ENCODE data around the gene FAAP100.

FAAP100 gene

DNA sequence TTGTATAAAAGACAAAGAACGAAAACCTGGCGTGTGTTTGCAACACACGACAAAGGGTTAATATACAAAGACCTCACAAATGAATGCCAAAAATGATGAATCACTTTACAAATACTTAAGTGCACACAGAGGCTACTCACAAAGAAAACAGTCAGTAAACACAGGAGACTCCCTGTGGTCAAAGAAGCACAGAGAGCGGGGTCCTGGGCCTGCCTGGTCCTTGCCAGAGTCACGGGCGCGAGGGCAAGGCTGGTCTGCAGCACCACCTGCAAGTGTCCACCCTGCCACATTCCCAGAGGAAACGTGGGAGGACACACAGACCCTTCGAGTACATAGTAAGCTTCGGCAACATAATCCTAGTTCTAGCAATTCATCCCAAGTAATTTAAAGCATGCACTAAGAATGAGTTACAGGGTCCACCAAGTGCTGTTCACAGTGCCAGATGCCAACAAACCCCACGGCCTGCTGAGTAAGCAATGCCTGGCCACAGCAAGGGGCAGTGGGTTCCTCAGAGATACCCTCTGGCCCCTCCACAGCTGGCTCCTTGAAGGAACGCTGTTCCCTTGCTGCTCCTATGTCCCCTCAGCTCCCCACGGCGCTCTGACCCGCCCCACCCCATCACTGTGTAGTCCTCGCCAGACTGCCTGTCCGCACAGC lies 24.6 kb upstream of the FAAP100 start:
- no peak for DNase-seq

DNA sequence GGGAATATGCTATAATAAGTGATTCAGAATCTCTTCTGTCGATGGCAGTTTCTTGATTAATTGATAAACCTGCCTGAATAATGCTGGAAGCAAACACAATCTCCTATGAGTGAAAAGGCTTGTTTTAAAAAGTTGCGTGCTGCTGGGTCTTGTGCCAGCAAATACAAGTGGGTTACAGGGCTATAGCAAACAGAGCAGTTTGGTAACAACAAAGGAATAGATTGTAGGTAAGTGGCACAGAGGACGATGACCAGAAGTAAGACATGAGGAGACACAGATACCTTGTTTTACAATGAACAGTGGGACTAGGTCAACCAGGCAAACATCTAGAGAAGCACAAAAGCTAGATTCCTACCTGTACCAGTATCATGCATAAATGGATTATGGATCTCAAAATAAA lies 23.7 kb upstream of the FAAP100 start:
- no peak for DNase-seq

DNA sequence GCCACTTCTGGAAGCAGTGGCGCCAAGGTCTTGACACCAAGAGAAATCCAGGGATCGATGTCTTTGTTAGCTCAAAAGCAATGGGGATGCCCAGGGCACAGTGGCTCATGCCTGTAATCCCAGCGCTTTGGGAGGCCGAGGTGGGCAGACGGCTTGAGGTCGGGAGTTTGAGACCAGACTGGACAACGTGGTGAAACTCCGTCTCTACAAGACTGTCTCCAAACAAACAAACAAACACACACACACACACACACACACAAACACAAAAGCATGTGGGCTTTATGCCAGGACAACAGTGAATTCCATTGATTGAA lies 22.4 kb upstream of the FAAP100 start:
- no peak for DNase-seq

DNA sequence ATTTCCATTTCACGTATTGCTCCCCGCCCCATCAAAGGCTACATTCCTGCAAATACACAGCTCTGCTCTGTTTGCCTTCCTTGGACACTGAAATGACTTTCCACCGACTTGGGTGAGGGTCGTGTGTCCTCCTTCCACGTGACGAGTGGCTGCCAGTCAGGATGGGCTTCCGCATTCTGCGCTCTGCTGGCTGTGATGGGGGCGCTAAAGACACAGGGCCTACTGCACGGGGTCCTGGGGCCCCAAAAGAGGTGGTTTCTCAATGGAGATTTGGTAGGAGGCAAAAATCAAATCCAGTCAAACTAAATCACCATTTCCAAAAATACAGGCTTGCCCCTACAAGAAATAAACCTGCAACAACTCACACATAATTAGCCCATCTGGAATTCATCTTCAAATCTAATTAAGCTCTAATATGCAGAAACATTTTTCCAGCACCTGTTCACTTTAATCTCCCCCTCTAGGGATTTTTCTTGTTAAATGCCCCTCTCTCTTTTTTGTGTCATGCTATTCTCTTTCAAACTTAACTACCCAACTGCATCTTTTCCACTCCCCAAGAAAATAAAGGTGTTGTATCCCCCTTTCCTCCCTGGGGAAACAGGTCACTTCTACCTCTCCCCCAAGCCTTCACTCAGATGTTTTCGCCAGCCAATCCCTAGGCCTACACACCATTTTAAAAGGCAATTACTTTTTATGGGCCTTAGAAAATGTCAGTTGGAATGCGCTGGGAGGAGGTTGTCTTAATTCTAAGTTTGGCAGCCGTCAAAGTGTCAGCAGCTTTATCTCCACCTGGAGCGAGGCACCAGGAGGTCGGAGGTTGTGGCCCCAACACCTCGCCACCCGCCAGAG lies 21.9 kb upstream of the FAAP100 start:
- DNase-seq = no peak

DNA sequence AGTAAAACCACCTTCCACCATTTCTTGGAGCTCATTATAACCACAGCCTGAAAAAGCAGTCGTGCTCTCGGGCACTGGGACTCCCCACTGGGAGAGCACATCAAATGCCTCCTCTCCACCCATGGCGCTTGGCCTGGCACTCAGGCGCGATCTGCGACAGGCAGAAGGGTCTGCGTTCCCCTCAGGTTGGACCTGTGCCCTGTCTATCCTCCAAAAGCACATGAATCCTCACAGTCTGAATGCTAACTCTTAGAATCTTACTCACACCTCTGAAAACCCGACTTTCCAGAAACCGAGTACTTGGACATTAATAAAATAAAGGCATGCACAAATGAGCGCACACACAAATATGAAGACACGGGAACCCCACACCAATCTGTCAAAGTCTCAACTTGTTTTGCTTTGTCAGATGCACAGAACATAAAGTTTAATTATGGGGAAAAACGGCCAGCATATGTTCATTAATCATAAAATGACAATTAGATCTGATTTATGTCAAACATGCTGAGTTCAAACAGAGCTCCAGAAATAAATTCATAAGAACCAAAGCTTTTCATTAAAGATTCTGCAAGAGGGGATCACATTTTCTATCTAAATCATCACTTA lies 20.5 kb upstream of the FAAP100 start:
- DNase-seq = no peak

DNA sequence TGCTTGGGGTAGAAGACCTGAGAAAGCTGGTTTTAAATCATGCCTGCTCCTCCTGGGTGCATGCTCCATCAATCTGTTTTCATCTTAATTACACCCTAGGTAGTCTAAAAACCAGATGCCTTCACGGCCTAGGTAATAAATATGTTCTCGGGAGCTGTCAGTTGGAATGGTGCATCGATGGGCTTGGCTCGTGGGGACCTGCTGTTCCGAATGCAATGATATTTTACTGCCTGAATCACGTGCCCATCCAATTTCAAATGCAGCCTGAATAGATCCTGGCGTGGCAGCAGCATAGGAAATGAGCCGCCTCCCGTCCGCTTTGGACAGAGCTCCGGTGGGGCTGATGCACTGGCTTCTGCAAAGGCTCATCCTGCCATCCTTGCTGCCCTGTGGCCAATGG lies 18.8 kb upstream of the FAAP100 start:
- no peak for DNase-seq

DNA sequence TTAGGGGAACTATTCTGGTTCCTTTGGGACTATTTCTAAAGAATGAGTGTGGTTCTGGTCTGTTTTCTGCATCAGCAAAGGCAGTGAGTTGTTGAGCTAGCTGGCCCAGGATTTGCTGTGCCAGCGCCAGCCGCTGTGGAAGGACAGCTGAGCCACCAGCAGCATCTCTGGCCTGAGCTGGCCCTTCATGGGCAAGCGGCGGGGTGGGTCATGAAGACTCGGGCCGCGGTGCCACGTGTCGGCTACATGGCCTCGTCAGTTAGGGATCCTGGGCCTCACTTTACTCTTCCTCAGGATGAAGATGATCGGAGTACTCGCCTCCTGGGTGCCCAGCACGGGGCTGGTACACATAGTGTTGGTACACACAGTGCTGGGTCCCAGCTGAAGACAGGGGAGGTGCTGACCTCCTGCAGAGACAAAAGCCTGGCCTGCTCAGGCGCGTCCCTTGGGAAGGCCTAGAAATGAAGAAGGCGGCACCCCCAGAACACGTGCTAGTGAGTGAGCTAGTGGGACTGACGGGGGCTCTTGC lies 17.9 kb upstream of the FAAP100 start:
- DNase-seq = no peak

DNA sequence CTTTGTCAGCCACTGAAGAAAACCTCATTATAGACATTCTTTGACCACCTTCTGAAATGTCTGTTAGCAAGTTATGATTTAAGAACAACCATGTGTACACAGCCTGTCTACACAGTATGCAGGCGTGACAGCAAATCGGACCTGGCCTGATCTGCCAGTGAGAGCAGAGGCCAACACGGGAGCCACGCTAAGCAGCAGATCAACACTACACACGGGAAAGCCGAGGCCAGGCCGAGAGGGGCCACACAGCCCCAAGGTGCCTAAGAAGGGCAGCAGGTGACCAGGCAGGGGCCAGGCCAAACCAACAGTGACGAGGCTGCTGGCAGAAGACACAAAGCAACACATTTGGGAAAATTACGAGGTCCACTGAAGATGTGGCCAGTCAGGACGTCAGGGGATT lies 16.3 kb upstream of the FAAP100 start:
- no peak for DNase-seq

DNA sequence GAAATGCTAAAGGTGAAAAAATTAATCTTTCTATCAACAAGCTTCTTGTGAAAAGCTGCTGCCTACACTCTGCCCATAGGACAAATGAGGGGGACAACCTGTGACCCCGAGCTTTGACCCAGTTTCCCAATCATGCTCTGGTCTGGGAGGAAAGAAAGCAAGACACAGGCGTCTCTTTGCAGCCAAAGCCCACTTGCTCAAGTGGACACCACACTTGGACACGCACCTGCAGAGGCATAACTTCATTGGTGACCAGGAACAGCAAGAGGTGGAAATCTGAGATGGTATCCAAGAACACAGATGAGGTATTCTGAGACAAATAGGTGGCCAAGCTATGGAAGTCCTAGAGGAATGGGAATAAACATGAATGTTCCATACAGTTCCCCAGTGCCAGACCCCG lies 15.0 kb upstream of the FAAP100 start:
- DNase-seq = no peak

DNA sequence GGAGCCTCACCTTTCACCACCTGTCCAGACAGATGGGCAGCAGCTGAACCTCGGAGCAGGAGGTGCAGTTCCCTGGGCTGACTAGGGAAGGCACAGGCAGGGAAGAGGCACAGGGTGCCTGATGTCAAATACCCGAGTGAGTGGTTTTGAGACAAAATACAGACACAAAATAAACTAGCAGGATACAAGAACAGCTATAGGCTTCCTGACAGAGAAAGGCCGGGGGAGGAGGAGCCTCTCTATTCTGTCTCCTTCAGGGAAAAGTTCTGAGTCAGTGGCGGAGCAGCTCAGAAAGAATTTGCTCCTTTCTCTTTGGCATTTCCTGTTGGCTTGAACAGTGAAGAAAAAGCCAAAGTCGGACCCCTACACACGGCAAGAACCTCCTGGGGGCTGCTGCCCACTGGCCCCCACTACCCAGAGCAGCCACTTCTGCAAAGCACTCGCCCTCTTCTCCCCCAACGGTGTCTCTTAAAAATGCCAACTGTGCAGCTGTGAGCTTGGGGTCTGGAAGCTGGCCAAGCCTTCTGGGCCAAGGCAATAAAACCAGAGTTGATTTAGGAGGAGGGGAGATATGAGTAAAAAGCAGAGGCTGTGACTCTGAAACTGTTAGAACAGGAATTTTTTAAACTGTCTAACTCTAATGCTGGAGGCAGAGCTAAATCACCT lies 14.4 kb upstream of the FAAP100 start:
- DNase-seq = no peak

DNA sequence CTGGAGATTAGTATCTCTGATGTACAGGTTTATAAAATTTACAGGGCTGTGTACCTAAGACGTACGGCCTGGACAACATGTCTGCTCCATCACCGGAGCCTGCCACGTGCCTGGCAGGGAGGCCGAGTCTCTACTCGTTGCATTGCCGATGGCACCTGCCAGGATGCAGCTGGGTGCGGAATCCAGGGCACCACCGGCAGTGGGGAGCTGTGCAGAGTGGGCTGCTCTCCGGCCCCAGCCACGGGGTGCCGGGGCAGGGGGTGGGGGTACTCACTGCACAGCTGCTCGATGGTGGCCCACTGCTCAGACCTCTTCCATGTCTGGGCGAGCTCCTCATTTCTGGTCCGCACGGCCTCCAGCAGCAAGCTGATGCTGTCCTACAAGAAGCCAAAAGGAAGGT lies 13.1 kb upstream of the FAAP100 start:
- DNase-seq = no peak

DNA sequence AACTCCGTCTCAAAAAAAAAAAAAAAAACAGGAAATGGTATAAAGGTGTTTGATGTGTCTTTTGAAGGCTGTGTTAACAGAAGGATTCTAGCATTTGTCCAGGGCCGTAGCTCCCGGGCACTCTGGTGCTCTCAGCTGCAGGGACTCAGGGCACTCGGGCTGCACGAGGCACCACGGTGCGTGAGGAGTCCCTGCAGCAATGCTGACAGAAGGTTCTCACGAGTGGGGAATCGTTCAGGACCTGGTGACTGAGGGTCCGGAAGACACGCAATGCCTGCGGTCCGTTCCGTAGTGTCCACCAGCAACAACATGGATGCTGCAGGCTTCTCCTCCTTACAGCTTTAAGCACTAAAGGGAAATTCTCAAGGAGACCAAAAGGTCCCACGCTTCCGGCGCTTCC lies 12.6 kb upstream of the FAAP100 start:
- no peak for DNase-seq

DNA sequence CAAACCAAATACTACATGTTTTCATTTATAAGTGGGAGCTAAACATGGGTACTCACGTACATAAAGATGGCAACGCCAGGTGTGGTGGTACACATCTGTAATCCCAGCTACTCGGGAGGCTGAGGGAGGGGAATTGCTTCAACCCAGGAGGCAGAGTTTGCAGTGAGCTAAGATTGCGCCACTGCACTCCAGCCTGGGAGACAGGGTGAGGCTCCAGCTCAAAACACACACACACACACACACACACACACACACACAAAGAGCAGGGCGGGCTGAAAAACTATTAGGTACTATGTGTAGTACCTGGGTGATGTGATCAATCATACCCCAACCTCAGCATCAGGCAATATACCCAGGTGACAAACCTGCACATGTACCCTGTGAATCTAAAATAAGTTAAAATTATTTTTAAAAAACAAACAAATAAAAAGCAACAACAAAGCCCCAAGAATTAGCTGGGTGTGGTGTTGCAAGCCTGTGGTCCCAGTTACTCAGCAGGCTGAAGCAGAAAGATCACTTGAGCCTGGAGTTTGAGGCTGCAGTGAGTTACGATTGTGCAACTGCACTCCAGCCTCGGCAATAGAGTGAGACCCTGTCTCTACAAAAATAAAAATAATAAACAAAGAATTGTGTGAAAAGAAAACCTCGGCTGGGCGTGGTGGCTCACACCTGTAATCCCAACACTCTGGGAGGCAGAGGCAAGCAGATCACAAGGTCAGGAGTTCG lies 11.9 kb upstream of the FAAP100 start:
- no peak for DNase-seq

DNA sequence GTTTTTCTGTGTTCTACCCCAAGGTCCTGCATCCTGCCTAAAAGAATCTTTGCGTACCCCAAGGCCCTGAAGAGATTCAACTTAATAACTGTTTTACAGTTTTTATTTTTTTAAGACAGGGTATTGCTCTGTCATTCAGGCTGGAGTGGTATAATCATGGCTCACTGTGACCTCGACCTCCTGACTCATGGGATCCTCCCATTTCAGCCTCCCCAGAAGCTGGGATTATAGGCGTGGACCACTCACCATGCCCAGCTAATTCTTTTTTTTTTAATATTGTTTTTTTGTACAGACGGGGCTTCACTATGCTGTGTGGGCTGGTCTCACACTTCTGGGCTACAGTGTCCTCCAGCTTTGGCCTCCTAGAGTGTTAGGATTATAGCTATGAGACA lies 9.3 kb upstream of the FAAP100 start:
- no peak for DNase-seq

DNA sequence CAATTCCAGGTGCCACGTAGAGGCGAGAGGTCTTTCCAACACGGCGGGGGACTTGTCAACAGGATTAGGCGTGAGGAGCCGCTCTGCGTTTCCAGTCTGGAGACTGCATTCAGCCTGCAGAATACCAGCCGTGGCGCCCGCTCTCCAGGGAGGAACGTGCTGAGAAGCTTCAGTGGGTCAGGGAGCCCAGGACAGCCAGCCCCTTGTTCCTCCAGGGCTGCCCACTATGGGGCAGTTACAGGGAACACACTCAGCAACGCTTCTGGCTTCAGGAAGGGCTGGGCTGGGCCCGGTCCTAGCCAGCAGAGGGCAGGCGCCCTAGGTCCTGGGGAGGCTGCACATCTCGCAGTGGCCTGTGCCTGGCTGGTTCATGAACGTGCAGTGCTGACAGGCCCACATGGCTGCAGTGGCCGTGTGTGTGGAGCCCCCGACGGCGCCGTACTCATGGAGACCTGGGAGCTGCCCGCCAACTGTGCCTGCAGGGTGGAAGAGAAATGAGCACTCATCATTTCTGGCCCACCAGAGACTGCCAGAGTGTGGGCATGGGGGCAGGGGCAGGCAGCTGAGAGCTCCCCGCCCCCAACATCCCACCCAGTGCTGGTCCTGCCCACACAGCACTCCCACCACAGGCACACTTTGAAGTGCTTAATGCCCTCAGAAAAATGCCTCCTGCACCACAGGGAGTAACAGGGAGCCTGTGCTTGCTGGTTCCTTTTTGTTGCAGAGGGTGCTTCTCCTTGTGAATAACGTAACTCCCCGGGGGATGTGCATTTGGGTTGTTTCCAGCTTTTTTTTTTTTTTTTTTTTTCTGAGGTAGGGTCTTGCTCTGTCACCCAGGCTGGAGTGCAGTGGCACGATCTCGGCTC lies 7.0 kb upstream of the FAAP100 start:
- DNase-seq = no peak

DNA sequence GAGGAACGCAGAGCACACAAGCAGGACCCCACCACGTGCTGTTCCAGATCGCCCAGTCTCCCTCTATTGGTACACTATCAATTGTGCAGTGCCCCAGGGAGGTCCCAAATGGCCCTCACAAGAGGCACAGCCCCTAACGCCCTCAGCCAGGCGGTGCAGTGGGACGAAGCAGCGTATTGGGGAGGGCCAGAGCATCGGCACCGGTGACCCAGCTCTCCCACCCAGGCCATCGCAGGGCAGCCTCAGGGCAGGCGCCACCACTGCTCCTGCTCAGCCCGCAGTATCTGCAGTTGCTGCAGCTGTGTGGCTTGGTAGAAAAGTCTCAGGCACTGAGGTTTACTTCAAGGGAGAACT lies 5.9 kb upstream of the FAAP100 start:
- DNase-seq = no peak

DNA sequence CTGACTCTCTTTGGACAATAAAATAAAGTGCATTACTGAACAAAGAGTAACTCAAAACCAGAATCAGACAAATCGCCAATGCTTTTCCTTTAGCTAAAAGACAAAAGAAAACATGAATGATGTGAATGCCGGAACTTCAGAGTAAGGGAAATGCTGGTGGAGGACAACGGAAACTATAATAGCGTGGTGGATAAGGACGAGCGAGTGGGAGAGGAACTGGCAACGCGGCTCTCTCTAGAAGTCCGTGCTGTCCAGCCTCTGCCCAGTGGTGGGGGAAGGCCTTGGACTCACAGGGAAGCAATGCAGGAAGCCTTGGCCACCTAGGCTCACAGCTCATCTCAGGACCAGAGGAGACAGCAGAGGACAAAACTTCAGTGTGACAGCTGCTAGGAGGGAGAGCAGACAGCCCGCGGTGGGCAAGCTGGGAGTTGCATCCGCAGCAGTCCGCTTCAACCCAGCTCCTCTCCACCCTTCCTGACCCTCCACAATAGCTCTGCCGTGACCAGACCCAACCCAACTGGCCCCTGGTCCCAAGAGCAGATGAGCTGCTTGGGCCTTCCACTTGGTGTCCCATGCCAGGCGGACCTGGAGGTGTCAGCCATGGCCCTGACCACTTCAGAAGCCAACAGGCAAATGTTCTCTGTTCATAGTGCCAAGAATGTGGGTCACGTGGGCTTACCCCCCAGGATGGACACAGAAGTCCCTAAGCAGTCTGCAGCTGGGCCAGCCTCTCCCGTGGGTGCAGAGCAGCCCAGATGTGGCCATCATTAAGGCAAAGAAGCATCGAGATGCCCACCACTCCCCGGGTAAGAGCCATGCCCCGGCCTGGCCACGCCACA lies 5.3 kb upstream of the FAAP100 start:
- DNase-seq = no peak

DNA sequence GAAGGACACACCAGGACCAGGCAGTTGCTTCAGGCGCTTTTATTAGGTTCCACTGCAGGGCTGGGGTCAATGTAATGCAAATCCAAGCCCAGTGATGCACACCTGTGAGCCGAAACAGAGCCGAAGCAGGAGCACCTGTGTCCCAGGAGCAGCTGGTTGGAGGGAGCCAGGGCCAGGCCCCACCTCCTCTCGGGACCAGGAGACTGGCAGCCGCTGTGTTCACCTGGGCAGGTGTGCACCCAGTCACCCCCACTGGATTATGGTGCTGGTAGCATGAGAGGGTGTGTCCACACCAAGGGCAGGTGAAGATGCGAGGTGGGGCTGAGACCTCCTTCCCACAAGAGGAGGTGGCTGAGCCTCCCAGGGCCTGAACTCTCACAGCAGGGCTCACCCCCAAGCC lies 4.7 kb upstream of the FAAP100 start:
- DNase-seq = no peak

DNA sequence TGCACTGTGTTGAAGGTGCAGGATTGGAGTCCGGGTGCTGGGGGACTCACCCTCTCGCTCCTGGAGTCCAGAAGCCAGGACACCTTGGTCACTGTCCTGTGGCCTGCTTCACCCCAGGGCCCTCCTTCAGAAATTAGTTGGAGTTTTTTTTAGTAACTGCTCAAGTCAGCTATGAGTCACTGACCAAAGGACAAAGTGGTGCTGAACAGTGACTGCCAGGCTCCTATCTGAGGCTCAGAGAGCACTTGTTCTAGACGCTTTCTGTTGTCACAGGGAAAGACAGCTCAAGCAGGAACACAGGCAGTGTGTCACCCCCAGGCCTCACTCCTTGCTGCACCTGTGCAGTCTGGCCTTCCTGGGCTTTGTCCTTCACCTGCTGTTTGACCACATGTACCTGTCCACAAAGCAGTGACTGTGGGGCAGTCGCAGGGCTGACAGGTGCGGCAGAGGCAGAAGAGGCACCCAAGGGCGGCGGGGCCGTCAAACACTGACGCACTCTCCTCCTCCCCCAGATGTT lies 4.1 kb upstream of the FAAP100 start:
- DNase-seq = no peak

DNA sequence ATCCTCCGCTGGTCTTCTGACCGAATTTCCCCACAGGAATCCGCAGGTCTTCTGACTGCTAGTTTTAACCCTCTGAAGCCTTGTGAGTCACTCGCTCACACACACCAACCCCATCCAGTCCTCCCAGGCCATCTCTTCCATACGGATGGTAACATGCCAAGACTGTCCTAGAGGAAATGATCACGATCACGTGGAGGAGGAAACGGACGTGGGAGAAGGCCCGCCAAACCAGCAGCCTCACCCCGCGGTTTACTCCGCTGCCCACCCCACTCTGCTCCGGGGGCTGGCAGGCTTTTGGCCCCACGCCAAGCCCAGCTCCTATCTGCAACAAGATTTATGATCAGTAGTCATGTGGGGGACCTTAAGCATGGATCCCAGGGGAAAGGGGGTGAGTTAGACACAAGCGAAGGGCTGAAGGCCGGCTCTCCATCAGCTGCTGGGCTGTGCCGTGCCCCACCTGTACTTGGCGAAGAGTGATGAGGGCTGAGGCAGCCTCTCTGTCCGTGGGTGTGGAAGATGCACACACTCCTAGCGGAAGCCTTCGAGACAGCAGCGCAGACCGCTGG lies 1.5 kb upstream of the FAAP100 start:
- no peak for DNase-seq
